Measurements from ENCODE around the gene CCDC88A.
"Not testable (repeated sequence)": the region's sequence is repeated elsewhere in the genome, so short reads cannot be mapped to it uniquely, and the experiment has no call there.

DNA sequence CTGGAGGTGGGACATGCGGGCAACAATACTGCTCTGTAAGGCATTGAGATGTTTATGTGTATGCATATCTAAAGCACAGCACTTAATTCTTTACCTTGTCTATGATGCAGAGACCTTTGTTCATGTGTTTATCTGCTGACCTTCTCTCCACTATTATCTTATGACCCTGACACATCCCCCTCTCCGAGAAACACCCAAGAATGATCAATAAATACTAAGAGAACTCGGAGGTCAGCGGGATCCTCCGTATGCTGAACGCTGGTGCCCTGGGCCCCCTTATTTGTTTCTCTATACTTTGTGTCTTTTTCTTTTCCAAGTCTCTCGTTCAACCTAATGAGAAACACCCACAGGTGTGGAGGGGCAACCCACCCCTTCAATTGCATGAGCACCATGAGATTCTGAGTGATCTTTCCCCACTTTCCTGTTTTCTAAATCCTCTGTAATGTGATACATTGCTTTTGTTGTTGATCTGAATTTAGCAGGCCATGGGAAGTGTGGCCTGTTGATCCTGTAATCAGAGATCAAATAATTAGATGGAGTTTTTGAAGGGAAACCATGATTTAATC lies 139.7 kb downstream of the CCDC88A start:
- not testable (repeated sequence) for TF ChIP-seq POLR2A (IDR thresholded peaks at IDR 0.05; ENCODE audit: low read length); GATA1 (IDR thresholded peaks at IDR 0.05; ENCODE audit: low read depth, low read length)
